Epithelial cell of esophagus (primary cell): Measurements from ENCODE around the gene IRF4.

Source experiments
- DNase-seq: peaks from one replicate; pipeline ENCODE4 v3.0.0; 2010; ENCODE audit warnings: low read depth
- H3K4me3 ChIP-seq: 2 replicates; pipeline ENCODE4 v1.5.1; 2011; ENCODE audit warnings: mild to moderate bottlenecking, low read length, control low read depth
- CTCF ChIP-seq: IDR thresholded peaks from 2 replicates; pipeline ENCODE4 v1.5.1; 2011; ENCODE audit warnings: low read depth, mild to moderate bottlenecking, low read length, control low read depth, inconsistent platforms; ENCODE audit not compliant: insufficient read depth; ENCODE audit errors: missing control alignments

The IRF4 gene

GRCh38 chr6:344816-345340 is 46.7 kb upstream of the IRF4 start:
- no peak overlapping the region for H3K4me3 ChIP-seq
- DNase-seq = no peak
- no peak for TF ChIP-seq CTCF

- no peak for TF ChIP-seq CTCF
- H3K4me3 ChIP-seq = no peak overlapping the region
- no peak for DNase-seq
Observed at GRCh38 chr6:345747-346385, 45.7 kb upstream of the IRF4 start.

- no peak for TF ChIP-seq CTCF
- no peak for DNase-seq
Observed at GRCh38 chr6:346386-347030, 45.0 kb upstream of the IRF4 start.

GRCh38 chr6:347232-347631 is 44.3 kb upstream of the IRF4 start:
- no peak overlapping the region for H3K4me3 ChIP-seq
- no peak for TF ChIP-seq CTCF
- DNase-seq = no peak

More at GRCh38 chr6:346386-347030, 45.0 kb upstream of the IRF4 start:
- H3K4me3 ChIP-seq = no peak overlapping the region

GRCh38 chr6:347951-348859 is 43.3 kb upstream of the IRF4 start:
- no peak overlapping the region for H3K4me3 ChIP-seq
- no peak for DNase-seq

More at GRCh38 chr6:347951-348859, 43.3 kb upstream of the IRF4 start:
- no peak for TF ChIP-seq CTCF
